Mammary epithelial cell (primary cell): Measurements from ENCODE around the gene BSND.

Experiments used
- CTCF ChIP-seq, 2 donors: IDR thresholded peaks in 1 of 2; conservative IDR thresholded peaks in 1 of 2; 2 replicates each; pipeline ENCODE4 v1.5.1; 2011 to 2012; ENCODE audit warnings: inconsistent platforms in 2 of 2, low read length in 2 of 2, mild to moderate bottlenecking in 2 of 2, control low read depth in 1 of 2, low read depth in 1 of 2; ENCODE audit not compliant: insufficient read depth in 1 of 2; ENCODE audit errors: extremely low read depth in 1 of 2
- EZH2 ChIP-seq: IDR thresholded peaks from 2 replicates; pipeline ENCODE4 v1.6.1; 2012; ENCODE audit warnings: low read length, inconsistent platforms, borderline replicate concordance

GRCh38 chr1:55048453-55049270, 49.9 kb downstream of the BSND start:
- TF ChIP-seq CTCF (conservative IDR thresholded peaks at IDR 0.05 in 1 of 2, IDR thresholded peaks at IDR 0.05 in 1 of 2; ENCODE audit: extremely low read depth in 1 of 2, insufficient read depth in 1 of 2, low read depth in 1 of 2, low read length in 2 of 2): no peak
- no peak for TF ChIP-seq EZH2
